Measurements from ENCODE around the gene TRIM38. TPM values are rescaled to one million over a fixed set of nuclear protein-coding genes. Genes with fewer than 3 reads are reported as not detected.

Gene TRIM38
- total RNA-seq, 2 experiments from 2014 or later: 17.0 to 17.5 TPM

DNA sequence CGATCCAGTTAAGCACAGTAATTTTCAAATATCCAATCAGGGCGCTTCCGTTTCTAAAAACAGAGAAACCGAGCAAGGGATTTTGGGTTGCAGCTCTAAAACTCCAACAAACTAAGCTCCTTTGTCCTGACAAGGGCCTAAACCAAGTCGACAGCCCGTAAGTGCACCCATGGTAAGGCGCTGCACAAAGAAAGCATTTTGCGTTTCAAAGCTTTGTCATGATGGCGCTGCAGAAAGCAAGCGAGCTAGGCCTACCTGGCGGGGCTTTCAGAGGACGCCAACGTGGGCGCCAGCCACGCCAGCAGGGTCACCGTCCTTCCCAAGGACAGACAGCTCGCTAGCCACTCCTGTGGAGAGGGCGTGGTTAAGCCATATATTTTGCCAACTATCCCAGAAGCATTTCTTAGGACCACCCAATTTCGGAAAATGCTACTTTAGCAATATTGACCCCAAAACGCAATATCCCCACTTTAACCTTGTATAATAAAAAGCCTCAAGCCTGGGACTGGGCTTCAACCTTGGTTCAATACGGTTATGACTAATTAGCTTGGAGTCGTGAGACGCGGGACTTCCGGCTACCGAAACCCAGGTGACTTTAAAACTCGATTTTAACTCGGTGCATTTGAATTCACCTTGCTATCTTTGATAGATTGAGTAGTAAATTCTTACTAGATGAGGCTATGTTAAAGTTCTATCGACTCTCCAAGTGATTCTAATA lies 53.8 kb downstream of the TRIM38 start:
- H3K4me1 Mint-ChIP-seq (ENCODE audit: low read depth): peaks cover 27% of the 10 kb centered on the region
- H3K36me3 ChIP-seq (ENCODE audit: insufficient read depth, low read length): no peaks in the 10 kb centered on the region
- peaks cover 0 to 15% of the 10 kb centered on the region in 2 experiments for H3K9me3 ChIP-seq (ENCODE audit: control insufficient read depth in 1 of 2, insufficient read depth in 1 of 2, low read length in 2 of 2)
- no peak overlapping the region for H3K27ac ChIP-seq (ENCODE audit: low read depth in 1 of 2, low read length in 2 of 2)
- no peak for DNase-seq
- ChIA-PET CTCF (interaction anchor here (0.7 to 8.9 kb wide), 4 partner anchors 10 to 1845 kb away, joined by 3 to 62 read pairs (median 15); a partner anchor contains a TSS), POLR2A (interaction anchor here (0.7 to 4.3 kb wide), 22 partner anchors 10 to 1877 kb away, joined by 3 to 71 read pairs (median 8); partner anchors contain the start of gene TRIM38)
- H3K9me3 Mint-ChIP-seq: no peaks in the 10 kb centered on the region
- peak overlapping the region; percentile 83 for H3K4me3 Mint-ChIP-seq
- no peak for ATAC-seq (ENCODE audit: poor library complexity)
- TF ChIP-seq, protein P1, sequence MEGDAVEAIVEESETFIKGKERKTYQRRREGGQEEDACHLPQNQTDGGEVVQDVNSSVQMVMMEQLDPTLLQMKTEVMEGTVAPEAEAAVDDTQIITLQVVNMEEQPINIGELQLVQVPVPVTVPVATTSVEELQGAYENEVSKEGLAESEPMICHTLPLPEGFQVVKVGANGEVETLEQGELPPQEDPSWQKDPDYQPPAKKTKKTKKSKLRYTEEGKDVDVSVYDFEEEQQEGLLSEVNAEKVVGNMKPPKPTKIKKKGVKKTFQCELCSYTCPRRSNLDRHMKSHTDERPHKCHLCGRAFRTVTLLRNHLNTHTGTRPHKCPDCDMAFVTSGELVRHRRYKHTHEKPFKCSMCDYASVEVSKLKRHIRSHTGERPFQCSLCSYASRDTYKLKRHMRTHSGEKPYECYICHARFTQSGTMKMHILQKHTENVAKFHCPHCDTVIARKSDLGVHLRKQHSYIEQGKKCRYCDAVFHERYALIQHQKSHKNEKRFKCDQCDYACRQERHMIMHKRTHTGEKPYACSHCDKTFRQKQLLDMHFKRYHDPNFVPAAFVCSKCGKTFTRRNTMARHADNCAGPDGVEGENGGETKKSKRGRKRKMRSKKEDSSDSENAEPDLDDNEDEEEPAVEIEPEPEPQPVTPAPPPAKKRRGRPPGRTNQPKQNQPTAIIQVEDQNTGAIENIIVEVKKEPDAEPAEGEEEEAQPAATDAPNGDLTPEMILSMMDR (IDR thresholded peaks at IDR 0.05): no peak
- H3K27ac Mint-ChIP-seq: peak overlapping the region; percentile 86
- peak overlapping the region; percentile 50 for H3K4me3 ChIP-seq (ENCODE audit: low read length)
- intact Hi-C loops (cut with DNase I, micrococcal nuclease): no loop called here
- peaks cover 13% of the 10 kb centered on the region for H3K36me3 Mint-ChIP-seq (ENCODE audit: low read depth)
- H3K27me3 ChIP-seq (ENCODE audit: control insufficient read depth in 1 of 2, insufficient read depth in 2 of 2, low read length in 2 of 2): no peaks in the 10 kb centered on the region
- no peaks in the 10 kb centered on the region for H3K27me3 Mint-ChIP-seq
- peaks cover 25% of the 10 kb centered on the region for H3K4me1 ChIP-seq (ENCODE audit: insufficient read depth, low read length)

DNA sequence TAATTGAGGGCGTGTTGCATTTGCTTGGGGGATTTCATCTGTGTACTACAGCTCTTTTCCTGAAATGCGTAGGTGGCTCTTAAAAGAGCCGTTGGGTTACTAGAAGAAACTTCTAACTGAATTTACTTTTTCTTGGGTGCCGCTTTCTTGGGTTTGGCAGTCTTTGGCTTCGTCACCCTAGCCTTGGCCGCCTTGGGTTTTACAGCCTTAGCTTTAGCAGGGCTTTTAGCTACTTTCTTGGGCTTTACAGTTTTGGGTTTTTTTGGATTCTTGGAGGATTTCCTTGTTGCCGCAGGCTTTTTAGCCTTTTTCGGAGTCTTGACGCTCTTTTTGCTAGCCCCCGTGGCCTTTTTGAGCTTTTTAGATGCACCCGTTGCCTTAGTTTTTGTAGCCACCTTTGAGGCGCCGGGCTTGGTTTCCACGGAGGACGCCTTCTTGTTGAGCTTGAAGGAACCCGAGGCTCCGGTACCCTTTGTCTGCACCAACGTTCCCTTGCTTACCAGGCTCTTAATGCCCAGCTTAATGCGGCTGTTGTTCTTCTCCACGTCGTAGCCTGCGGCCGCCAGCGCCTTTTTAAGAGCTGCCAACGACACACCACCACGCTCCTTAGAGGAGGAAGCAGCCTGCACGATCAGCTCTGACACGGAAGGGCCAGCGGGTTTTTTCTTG lies 54.5 kb downstream of the TRIM38 start:
- no peaks in the 10 kb centered on the region for H3K27me3 Mint-ChIP-seq
- intact Hi-C loops (cut with DNase I, micrococcal nuclease): no loop called here
- H3K4me3 ChIP-seq (ENCODE audit: low read length): peak overlapping the region; percentile 50

DNA sequence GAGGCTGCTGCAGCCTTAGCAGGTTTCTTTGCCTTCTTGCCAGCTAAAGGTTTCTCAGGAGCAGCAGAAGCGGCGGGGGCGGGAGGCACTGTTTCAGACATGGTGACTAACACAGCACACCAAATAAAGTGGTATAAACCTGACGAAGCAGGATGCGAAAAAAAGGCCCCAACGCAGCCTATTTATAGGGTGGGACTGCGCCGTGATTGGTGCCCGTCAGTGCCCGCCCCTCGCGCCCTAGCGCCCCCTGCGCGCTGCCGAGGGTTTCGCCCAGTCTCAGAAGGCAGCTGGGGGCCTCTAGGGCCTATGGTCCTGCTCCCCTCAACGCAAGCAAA lies 55.0 kb downstream of the TRIM38 start:
- intact Hi-C loops (cut with DNase I, micrococcal nuclease): no loop called here
- Histone ChIP-seq H3K4me1 (ENCODE audit: insufficient read depth, low read length) (peaks cover 34% of the 10 kb centered on the region), H3K36me3 (ENCODE audit: insufficient read depth, low read length) (no peaks in the 10 kb centered on the region), H3K27me3 (ENCODE audit: control insufficient read depth in 1 of 2, insufficient read depth in 2 of 2, low read length in 2 of 2) (no peaks in the 10 kb centered on the region), H3K4me3 (ENCODE audit: low read length) (peak overlapping the region; percentile 50), H3K27ac (ENCODE audit: low read depth in 1 of 2, low read length in 2 of 2) (peak overlapping the region; percentile 23), H3K9me3 (ENCODE audit: control insufficient read depth in 1 of 2, insufficient read depth in 1 of 2, low read length in 2 of 2) (peaks cover 0 to 15% of the 10 kb centered on the region in 2 experiments)
- peaks cover 39% of the 10 kb centered on the region for H3K4me1 Mint-ChIP-seq (ENCODE audit: low read depth)
- peak overlapping the region; percentile 86 for H3K27ac Mint-ChIP-seq
- H3K27me3 Mint-ChIP-seq: no peaks in the 10 kb centered on the region
- H3K9me3 Mint-ChIP-seq: no peaks in the 10 kb centered on the region
- ChIA-PET CTCF (interaction anchor here (1.2 to 8.9 kb wide), 6 partner anchors 9 to 26 kb away, joined by 4 to 62 read pairs (median 8); a partner anchor contains a TSS), POLR2A (interaction anchor here (0.6 to 4.3 kb wide), 27 partner anchors 9 to 1850 kb away, joined by 3 to 71 read pairs (median 5); partner anchors contain the start of genes HFE and TRIM38)
- H3K4me3 Mint-ChIP-seq: peak overlapping the region; percentile 83
- DNase-seq (peak; percentile 40 to 85 (median 70)), ATAC-seq (ENCODE audit: poor library complexity) (peak; percentile 22)
- TF ChIP-seq, protein P1 (IDR thresholded peaks at IDR 0.05): no peak
- peaks cover 16% of the 10 kb centered on the region for H3K36me3 Mint-ChIP-seq (ENCODE audit: low read depth)

More for the DNA sequence above, 54.5 kb downstream of the TRIM38 start:
- H3K4me1 Mint-ChIP-seq (ENCODE audit: low read depth): peaks cover 34% of the 10 kb centered on the region
- no peak for ATAC-seq (ENCODE audit: poor library complexity)
- H3K9me3 Mint-ChIP-seq: no peaks in the 10 kb centered on the region
- H3K27ac Mint-ChIP-seq: peak overlapping the region; percentile 86
- peak overlapping the region in 1 of 2 donors; percentile 23 for H3K27ac ChIP-seq (ENCODE audit: low read depth in 1 of 2, low read length in 2 of 2)
- no peaks in the 10 kb centered on the region for H3K27me3 ChIP-seq (ENCODE audit: control insufficient read depth in 1 of 2, insufficient read depth in 2 of 2, low read length in 2 of 2)
- H3K36me3 ChIP-seq (ENCODE audit: insufficient read depth, low read length): no peaks in the 10 kb centered on the region
- H3K9me3 ChIP-seq (ENCODE audit: control insufficient read depth in 1 of 2, insufficient read depth in 1 of 2, low read length in 2 of 2): peaks cover 0 to 15% of the 10 kb centered on the region in 2 experiments
- ChIA-PET CTCF (interaction anchor here (1.2 to 8.9 kb wide), 6 partner anchors 9 to 26 kb away, joined by 4 to 62 read pairs (median 8); a partner anchor contains a TSS), POLR2A (interaction anchor here (0.6 to 4.3 kb wide), 31 partner anchors 8 to 1876 kb away, joined by 3 to 71 read pairs (median 4); partner anchors contain the start of genes HFE and TRIM38)
- H3K4me1 ChIP-seq (ENCODE audit: insufficient read depth, low read length): peaks cover 32% of the 10 kb centered on the region
- TF ChIP-seq, protein P1 (IDR thresholded peaks at IDR 0.05): no peak
- peak in 1 of 14 experiments; percentile 26 for DNase-seq
- H3K4me3 Mint-ChIP-seq: peak overlapping the region; percentile 83
- peaks cover 16% of the 10 kb centered on the region for H3K36me3 Mint-ChIP-seq (ENCODE audit: low read depth)
